ENCODE data around the gene C11orf16.
"Not testable (repeated sequence)": the region's sequence is repeated elsewhere in the genome, so short reads cannot be mapped to it uniquely, and the experiment has no call there.

The C11orf16 gene

GRCh38 chr11:8886322-8886721 is 46.4 kb downstream of the C11orf16 start:
- no peak for DNase-seq (ENCODE audit: low spot score)

- not testable (repeated sequence) for DNase-seq (ENCODE audit: low spot score)
Measured at GRCh38 chr11:8881585-8881984, 51.2 kb downstream of the C11orf16 start.

GRCh38 chr11:8878771-8879170 is 54.0 kb downstream of the C11orf16 start:
- DNase-seq (ENCODE audit: low spot score): no peak

GRCh38 chr11:8873741-8874405 is 58.9 kb downstream of the C11orf16 start:
- no peak for DNase-seq (ENCODE audit: low spot score)

- no peak for DNase-seq (ENCODE audit: low spot score)
Measured at GRCh38 chr11:8871962-8872361, 60.8 kb downstream of the C11orf16 start.

GRCh38 chr11:8871171-8871775 is 61.5 kb downstream of the C11orf16 start:
- peak; percentile 73 for DNase-seq (ENCODE audit: low spot score)

GRCh38 chr11:8870411-8871170 is 62.2 kb downstream of the C11orf16 start:
- peak; percentile 70 for DNase-seq (ENCODE audit: low spot score)

Measured in RKO (cell line).